Stimulated activated naive CD4-positive, alpha-beta T cell treated with Interleukin-2 at 50 U/mL for 16 hours (primary cell): ENCODE data around the gene ABLIM1.

Experiments
- DNase-seq: peaks from one replicate; lab custom pipeline; 2025; lab: John Stamatoyannopoulos, UW

The ABLIM1 gene

DNA sequence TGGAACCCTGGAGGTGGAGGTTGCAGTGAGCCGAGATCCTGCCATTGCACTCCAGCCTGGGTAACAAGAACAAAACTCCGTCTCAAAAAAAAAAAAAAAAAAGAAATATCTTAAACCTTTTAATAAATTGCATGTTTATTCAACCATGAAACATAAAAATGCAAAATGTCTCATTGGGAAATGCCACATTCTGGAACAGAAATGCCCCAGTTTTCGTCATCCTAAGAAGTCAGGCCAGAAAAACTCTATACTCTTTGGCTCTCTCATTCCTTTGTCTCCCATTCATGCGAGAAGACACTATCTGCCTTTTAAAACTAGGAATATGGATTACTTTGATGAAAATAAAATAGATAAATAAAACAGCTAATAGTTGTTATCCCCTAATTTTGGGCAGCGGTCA lies 21.5 kb upstream of the ABLIM1 start:
- no peak for DNase-seq

- DNase-seq: no peak
Measured at GRCh38 chr10:114678820-114679219, 20.7 kb upstream of the ABLIM1 start.

GRCh38 chr10:114678336-114678735 lies 20.3 kb upstream of the ABLIM1 start:
- DNase-seq: no peak

GRCh38 chr10:114674346-114674745 lies 16.3 kb upstream of the ABLIM1 start:
- no peak for DNase-seq

DNA sequence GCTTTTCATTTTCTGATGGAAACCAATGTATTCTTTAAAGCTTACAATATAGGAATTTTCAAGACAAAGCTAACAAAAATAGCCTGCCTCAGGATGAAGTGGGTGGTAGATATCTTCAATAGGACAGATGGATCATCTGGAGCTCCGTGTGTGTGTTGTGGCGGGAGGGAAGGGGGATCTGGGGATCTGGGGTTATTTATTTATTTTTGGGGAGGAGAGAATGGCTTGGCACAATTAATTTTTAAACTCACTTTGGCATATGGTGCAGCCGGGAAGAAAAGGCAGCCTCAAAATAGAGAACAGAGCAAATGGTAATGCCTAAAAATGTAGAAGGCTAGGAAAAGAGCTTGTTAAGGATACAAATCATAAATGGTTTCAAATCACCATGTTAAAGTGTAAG lies 11.6 kb upstream of the ABLIM1 start:
- DNase-seq: no peak

GRCh38 chr10:114668375-114669080 lies 10.5 kb upstream of the ABLIM1 start:
- no peak for DNase-seq

GRCh38 chr10:114665873-114666272 lies 7.8 kb upstream of the ABLIM1 start:
- DNase-seq: no peak

DNA sequence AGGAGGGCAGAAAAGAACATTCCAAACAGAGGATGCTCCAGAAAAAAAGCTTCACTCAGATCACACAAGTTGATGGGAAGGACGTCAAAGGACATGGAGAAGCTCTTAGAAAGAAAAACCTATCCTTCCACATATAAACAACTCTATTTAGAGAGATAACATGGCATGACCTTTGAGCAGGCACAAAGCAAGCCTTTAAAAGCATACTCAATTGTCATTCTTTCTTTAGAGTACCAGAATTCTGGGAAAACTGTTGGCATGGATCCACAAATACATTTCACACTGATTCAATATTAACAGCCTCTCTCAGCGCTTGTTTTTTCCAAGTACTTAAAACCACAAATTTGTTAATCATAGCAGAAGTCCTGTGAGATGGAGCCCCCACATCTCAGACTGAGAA lies 7.3 kb upstream of the ABLIM1 start:
- DNase-seq: no peak

- no peak for DNase-seq
Measured at GRCh38 chr10:114664127-114664526, 6.1 kb upstream of the ABLIM1 start.

GRCh38 chr10:114663626-114664025 lies 5.6 kb upstream of the ABLIM1 start:
- no peak for DNase-seq

DNA sequence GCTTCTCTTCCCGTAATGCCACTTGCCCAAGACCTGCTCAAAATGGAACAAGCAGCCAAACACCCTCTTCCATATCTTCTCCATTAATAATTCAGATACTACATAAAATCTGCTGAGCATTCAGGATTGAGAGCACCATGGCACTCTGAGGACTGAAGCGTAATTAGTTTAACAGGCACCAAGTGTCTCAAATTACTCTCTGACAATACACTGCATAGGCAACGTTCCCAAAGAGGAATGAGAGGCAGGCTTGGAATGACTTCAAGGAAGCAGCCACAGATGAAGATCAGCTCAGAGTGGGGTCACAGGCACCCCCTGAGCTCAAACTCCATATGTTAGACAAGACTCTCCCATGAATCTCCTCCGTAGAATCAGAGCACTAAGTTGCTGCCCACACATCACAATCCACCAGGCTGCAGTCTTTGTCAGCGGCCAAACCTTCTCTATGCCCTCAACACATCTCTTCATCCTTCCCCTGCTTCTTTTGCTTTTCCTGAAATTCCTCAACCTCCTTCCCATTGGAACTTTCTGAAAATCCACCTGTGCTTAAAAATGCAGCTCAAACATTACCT lies 4.7 kb upstream of the ABLIM1 start:
- no peak for DNase-seq

GRCh38 chr10:114661212-114661880 lies 3.3 kb upstream of the ABLIM1 start:
- no peak for DNase-seq

- DNase-seq: no peak
Measured at GRCh38 chr10:114655671-114656070, 2.4 kb downstream of the ABLIM1 start.

DNA sequence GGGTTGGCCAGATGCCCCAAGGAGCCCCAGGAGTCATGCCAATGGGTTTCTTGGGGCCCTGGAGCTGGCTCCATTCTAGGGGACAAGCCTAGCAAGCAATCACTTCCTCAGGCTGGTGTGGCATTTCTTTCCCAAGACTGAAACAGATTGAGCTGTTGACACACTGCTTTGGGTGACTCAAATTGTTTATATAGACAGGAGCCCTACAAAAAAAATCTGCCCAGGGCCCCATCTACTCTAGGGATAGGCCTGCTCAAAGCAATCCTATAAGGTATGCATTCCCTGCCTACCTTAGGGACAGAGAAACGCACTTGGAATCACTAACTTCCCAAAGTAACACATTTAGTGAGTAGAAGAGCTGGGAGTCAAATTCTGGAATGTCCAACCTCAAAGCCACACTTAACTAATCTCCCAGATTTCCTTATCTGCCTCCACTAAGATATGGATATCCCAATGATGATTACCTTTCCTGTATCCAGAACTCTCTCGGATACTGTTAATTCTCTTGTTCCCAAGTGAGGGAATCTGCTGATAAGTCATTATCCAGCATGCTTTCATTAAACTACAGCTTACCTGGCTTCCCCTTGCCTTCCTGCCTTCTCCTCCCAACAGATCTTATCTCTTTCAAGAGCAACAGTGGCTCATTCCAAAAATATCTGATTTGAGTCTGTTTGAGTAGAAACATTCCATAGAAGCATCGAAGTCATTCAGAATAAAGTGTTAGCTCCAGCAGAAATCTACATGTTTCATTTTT lies 3.1 kb downstream of the ABLIM1 start:
- no peak for DNase-seq

GRCh38 chr10:114653926-114654325 lies 4.1 kb downstream of the ABLIM1 start:
- DNase-seq: no peak

- no peak for DNase-seq
Measured at GRCh38 chr10:114652402-114653368, 5.4 kb downstream of the ABLIM1 start.

DNA sequence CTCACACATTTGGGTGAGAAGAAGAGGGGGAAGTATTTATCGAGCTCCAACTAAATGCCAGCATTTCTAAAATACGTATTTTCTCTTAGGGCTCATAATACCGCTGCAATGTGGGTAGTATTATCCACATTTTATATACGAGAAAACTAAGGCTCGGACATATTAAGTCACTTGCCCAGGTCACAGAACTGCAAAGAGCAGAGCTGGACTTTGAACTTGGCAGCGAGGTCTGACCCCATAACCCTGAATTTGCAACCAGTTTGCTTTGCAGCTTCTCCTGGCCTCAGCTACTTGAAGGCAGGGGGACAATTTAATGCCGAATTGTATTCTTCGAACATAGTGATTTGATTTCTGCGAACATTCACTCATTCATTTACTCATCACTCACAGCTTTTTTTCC lies 7.2 kb downstream of the ABLIM1 start:
- DNase-seq: no peak

DNA sequence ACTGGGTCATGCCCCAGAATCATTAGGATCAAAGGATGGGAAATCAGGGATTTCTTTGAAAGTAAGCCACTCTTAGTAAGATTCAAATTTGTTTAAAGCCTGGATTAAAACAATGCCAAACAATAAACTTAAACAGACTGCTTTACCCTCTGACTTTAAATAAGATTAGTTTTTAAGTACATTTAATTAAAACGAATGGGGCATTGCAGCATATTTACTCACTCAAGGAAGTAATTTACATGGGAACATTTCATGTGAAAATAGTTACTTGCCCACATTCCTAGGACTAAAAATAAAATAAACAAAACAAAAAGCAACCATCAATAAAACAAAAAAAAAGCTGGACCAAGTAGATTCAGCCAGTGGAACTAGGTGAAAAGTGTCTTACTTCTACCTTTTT lies 7.8 kb downstream of the ABLIM1 start:
- DNase-seq: no peak

DNA sequence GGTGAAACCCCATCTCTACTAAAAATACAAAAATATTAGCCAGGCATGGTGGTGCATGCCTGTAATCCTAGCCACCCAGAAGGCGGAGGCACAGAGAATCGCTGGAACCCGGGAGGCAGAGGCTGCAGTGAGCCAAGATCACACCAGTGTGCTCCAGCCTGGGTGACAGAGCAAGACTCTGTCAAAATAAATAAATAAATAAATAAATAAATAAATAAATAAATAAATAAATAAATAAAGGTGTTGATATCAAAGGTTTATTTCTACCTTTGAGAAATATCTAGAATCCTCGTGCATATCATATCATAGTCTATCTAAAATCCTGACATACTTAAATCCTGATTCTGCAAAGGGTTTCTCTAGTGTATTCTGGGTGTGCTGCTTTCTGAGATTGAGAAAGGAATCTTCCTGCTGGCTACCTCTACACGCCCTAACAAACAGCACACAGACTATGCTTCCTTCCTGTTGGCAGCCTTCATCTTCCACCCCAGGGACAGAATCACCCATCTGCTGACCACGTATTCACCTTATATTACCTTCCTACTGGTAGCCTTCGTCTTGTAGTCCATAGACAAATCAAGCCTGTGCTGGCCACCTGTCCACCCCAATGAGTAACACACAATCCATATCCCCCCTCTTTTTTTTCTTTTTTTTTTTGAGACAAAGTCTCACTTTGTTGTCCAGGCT lies 8.7 kb downstream of the ABLIM1 start:
- DNase-seq: no peak

DNA sequence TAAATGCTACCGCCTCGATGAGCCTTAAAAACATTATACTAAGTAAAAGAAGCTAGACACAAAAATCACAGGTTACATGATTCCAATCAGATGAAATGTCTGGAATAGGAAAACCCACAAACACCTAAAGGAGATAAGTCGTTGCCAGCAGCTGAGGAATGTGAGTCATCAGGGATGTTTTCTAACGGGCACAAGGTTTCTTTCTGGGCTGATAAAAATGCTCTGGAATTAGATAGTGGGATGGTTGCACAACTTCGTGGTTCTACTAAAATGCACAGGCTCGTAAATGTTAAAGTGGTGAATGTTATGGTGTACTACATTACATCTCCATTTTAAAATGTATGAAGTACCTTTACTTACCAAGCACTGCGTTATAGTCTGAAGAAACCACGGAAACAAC lies 9.7 kb downstream of the ABLIM1 start:
- DNase-seq: no peak

DNA sequence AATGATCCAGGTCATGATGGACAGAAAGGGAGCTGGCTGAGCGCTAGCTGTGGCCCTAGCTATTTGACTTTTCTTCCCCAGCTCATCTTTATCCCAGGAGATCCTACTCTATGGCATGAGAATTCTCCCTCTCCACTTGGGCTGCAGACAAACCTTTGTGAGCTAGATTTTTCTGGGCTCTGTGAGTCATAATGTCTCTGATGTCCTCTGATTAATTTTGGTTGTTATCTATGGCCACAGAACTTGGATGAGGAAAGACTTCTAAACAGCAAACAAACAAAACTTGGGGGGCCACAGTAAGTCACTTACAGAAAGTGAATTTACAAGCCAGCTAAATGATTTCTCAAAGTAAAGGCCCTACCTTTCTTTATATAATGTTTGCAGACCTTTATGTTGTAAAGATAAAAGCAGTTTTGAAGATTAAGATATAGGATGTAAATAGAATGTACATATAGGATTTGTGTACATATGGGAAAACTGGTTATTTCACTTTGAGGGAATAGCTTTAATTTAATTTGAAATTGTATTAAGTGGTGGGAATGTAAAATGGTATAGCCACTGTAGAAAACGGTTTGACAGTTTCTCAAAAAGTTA lies 10.4 kb downstream of the ABLIM1 start:
- no peak for DNase-seq
